ENCODE measurements around the gene TMEM171. TPM values are rescaled to one million over a fixed set of nuclear protein-coding genes. Genes with fewer than 3 reads are reported as not detected.

Gene TMEM171
- total RNA-seq, 2 experiments from 2014 or later: not detected

DNA sequence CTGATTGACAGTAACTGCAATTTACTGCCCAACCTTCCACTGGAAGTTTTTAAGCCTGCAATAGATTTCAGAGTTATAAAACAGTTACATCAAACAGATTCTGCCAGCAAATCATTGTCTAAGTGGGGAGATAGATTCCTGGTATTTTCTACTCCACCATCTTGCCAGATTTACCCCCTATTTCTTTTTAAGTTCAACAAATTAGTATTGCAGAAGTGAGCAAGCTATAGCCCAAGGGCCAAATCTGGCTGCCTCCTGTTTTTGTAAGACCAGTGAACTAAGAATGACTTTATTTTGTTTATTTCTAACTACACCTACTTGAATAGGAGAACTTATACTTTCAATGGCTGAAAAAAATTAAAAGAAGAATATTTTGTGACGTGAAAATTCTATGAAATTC is 8.8 kb upstream of the TMEM171 start:
- H3K36me3 Mint-ChIP-seq: no peaks in the 10 kb centered on the region
- ATAC-seq: no peak
- CTCF ChIA-PET: no interaction called here
- peaks cover 69% of the 10 kb centered on the region for H3K27me3 Mint-ChIP-seq
- H3K4me3 Mint-ChIP-seq: no peak overlapping the region
- H3K9me3 Mint-ChIP-seq (ENCODE audit: low read depth): peaks cover 2% of the 10 kb centered on the region
- DNase-seq: no peak
- H3K4me1 Mint-ChIP-seq: peaks cover under 1% of the 10 kb centered on the region
- H3K27ac Mint-ChIP-seq: no peak overlapping the region

DNA sequence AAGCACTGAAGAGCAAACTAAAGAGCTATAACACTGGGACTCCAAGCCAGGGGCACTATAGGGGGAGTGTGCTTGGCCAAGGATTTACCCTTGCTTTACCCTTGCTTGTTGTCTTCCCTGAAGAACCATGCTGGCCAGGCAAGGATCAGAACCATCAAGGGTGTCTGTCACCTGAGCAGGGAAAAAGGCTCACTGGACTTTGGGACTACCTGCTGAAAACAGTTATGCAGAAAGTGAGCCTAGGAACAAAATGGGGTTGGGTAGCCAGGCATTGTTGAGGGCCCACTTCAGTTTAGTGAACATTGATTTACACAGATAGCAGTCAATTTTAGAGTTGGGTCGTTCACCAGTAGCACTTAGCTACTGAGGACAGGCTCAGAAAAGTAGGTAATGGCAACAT is 8.0 kb upstream of the TMEM171 start:
- H3K27me3 Mint-ChIP-seq: peaks cover 70% of the 10 kb centered on the region

GRCh38 chr5:73114044-73114688 is 6.2 kb upstream of the TMEM171 start:
- Mint-ChIP-seq H3K4me3 (no peak overlapping the region), H3K27me3 (peaks cover 76% of the 10 kb centered on the region), H3K36me3 (no peaks in the 10 kb centered on the region), H3K9me3 (ENCODE audit: low read depth) (no peaks in the 10 kb centered on the region), H3K27ac (no peak overlapping the region), H3K4me1 (no peaks in the 10 kb centered on the region)
- CTCF ChIA-PET: no interaction called here
- DNase-seq (no peak), ATAC-seq (no peak)

More for the DNA sequence above, 8.0 kb upstream of the TMEM171 start:
- no peaks in the 10 kb centered on the region for H3K36me3 Mint-ChIP-seq
- no peak overlapping the region for H3K4me3 Mint-ChIP-seq
- no peaks in the 10 kb centered on the region for H3K4me1 Mint-ChIP-seq
- ATAC-seq (no peak), DNase-seq (no peak)
- no peak overlapping the region for H3K27ac Mint-ChIP-seq
- peaks cover 2% of the 10 kb centered on the region for H3K9me3 Mint-ChIP-seq (ENCODE audit: low read depth)
- CTCF ChIA-PET: no interaction called here

GRCh38 chr5:73115399-73116051 is 4.8 kb upstream of the TMEM171 start:
- Mint-ChIP-seq H3K27me3 (peaks cover 74% of the 10 kb centered on the region), H3K27ac (no peak overlapping the region), H3K4me3 (no peak overlapping the region), H3K36me3 (no peaks in the 10 kb centered on the region), H3K9me3 (ENCODE audit: low read depth) (no peaks in the 10 kb centered on the region), H3K4me1 (peaks cover 4% of the 10 kb centered on the region)
- no peak for ATAC-seq
- CTCF ChIA-PET: interaction anchor here (0.5 kb wide), 1 partner anchor 235 kb away, joined by 4 read pairs; no protein-coding TSS in a partner anchor
- no peak for DNase-seq

GRCh38 chr5:73116506-73116905 is 3.9 kb upstream of the TMEM171 start:
- CTCF ChIA-PET: no interaction called here
- ATAC-seq (no peak), DNase-seq (no peak)
- Mint-ChIP-seq H3K27ac (no peak overlapping the region), H3K36me3 (no peaks in the 10 kb centered on the region), H3K27me3 (peaks cover 82% of the 10 kb centered on the region), H3K4me1 (peaks cover 7% of the 10 kb centered on the region), H3K9me3 (ENCODE audit: low read depth) (no peaks in the 10 kb centered on the region), H3K4me3 (no peak overlapping the region)

- peaks cover 85% of the 10 kb centered on the region for H3K27me3 Mint-ChIP-seq
- no peaks in the 10 kb centered on the region for H3K36me3 Mint-ChIP-seq
- DNase-seq: no peak
- no peaks in the 10 kb centered on the region for H3K9me3 Mint-ChIP-seq (ENCODE audit: low read depth)
- peaks cover 7% of the 10 kb centered on the region for H3K4me1 Mint-ChIP-seq
- no peak overlapping the region for H3K27ac Mint-ChIP-seq
- H3K4me3 Mint-ChIP-seq: no peak overlapping the region
- CTCF ChIA-PET: no interaction called here
- no peak for ATAC-seq
Observed at GRCh38 chr5:73117088-73117740, 3.2 kb upstream of the TMEM171 start.

DNA sequence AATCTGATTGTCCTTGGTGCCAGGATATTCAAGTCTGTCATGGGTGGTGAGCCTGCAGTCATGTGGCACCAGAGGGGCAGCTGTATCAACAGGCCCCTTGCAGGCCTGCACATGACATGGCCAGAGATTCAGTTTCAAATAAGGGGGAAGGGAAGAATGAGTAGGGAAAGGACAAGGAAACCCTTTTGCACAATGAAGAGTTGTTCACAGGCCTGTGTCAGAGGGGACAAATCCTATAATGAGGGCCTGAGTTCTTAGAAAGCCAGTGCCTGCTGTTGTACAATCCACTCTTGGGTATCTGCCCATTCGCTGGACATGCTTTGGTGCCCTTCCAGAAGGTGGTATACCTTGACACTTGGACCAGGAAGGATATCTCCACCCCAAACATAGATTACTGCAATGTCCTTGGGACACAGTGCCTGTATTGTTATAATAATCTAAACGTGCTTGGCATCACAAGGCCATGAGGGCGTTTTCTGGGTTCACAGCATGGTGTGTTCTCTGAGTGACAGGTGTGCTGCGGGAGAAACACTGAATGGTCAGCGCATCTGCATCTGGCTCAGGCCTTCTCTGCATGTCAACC is 1.9 kb upstream of the TMEM171 start:
- H3K27ac Mint-ChIP-seq: no peak overlapping the region
- no peaks in the 10 kb centered on the region for H3K9me3 Mint-ChIP-seq (ENCODE audit: low read depth)
- peaks cover 84% of the 10 kb centered on the region for H3K27me3 Mint-ChIP-seq
- H3K4me3 Mint-ChIP-seq: no peak overlapping the region
- ATAC-seq (no peak), DNase-seq (no peak)
- H3K4me1 Mint-ChIP-seq: peaks cover 10% of the 10 kb centered on the region
- no peaks in the 10 kb centered on the region for H3K36me3 Mint-ChIP-seq
- CTCF ChIA-PET: no interaction called here

GRCh38 chr5:73119451-73120157 is 771 bp upstream of the TMEM171 start:
- ATAC-seq: no peak
- CTCF ChIA-PET: interaction anchor here (1.3 kb wide), 1 partner anchor 163 kb away, joined by 3 read pairs; no protein-coding TSS in a partner anchor
- no peak for DNase-seq

DNA sequence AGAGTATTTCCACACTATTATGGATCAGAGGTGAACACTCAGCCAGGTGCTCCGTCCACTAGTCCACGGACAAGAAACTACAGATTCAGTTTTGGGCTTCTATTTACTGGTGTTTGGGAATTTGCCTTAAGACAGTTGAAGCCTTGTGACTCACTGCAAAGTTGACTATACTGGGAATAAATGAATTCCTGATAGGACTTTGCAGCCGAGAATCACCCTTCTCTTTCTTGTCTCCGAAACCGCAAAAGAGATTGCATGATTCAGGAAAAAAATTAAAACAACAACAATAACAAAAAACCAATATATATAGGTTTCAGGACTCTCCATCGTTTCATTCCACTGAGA is 716 bp downstream of the TMEM171 start:
- Mint-ChIP-seq H3K36me3 (no peaks in the 10 kb centered on the region), H3K9me3 (ENCODE audit: low read depth) (no peaks in the 10 kb centered on the region), H3K27ac (no peak overlapping the region), H3K4me3 (no peak overlapping the region), H3K27me3 (peaks cover 87% of the 10 kb centered on the region), H3K4me1 (peaks cover 10% of the 10 kb centered on the region)
- ATAC-seq (no peak), DNase-seq (no peak)
- CTCF ChIA-PET: no interaction called here

More at GRCh38 chr5:73119451-73120157, 771 bp upstream of the TMEM171 start:
- H3K9me3 Mint-ChIP-seq (ENCODE audit: low read depth): no peaks in the 10 kb centered on the region
- H3K36me3 Mint-ChIP-seq: no peaks in the 10 kb centered on the region
- H3K4me3 Mint-ChIP-seq: no peak overlapping the region
- peaks cover 87% of the 10 kb centered on the region for H3K27me3 Mint-ChIP-seq
- peaks cover 10% of the 10 kb centered on the region for H3K4me1 Mint-ChIP-seq
- H3K27ac Mint-ChIP-seq: no peak overlapping the region

GRCh38 chr5:73122875-73123810 is 2.8 kb downstream of the TMEM171 start:
- no peaks in the 10 kb centered on the region for H3K9me3 Mint-ChIP-seq (ENCODE audit: low read depth)
- ATAC-seq: no peak
- DNase-seq: peak; percentile 23
- CTCF ChIA-PET: no interaction called here
- peaks cover 10% of the 10 kb centered on the region for H3K4me1 Mint-ChIP-seq
- no peak overlapping the region for H3K4me3 Mint-ChIP-seq
- peaks cover 77% of the 10 kb centered on the region for H3K27me3 Mint-ChIP-seq
- H3K36me3 Mint-ChIP-seq: no peaks in the 10 kb centered on the region
- no peak overlapping the region for H3K27ac Mint-ChIP-seq

- Mint-ChIP-seq H3K27ac (no peak overlapping the region), H3K4me1 (peaks cover 7% of the 10 kb centered on the region), H3K36me3 (no peaks in the 10 kb centered on the region), H3K9me3 (ENCODE audit: low read depth) (no peaks in the 10 kb centered on the region), H3K27me3 (peaks cover 74% of the 10 kb centered on the region), H3K4me3 (no peak overlapping the region)
- CTCF ChIA-PET: no interaction called here
- no peak for ATAC-seq
- no peak for DNase-seq
Observed at GRCh38 chr5:73125289-73125688, 4.9 kb downstream of the TMEM171 start.

GRCh38 chr5:73126381-73126780 is 6.0 kb downstream of the TMEM171 start:
- H3K4me3 Mint-ChIP-seq: no peak overlapping the region
- CTCF ChIA-PET: no interaction called here
- ATAC-seq (no peak), DNase-seq (peak; percentile 16)
- H3K27ac Mint-ChIP-seq: no peak overlapping the region
- no peaks in the 10 kb centered on the region for H3K9me3 Mint-ChIP-seq (ENCODE audit: low read depth)
- H3K4me1 Mint-ChIP-seq: peaks cover 3% of the 10 kb centered on the region
- no peaks in the 10 kb centered on the region for H3K36me3 Mint-ChIP-seq
- peaks cover 75% of the 10 kb centered on the region for H3K27me3 Mint-ChIP-seq
